ENCODE data around the gene RENBP.

RENBP gene

DNA sequence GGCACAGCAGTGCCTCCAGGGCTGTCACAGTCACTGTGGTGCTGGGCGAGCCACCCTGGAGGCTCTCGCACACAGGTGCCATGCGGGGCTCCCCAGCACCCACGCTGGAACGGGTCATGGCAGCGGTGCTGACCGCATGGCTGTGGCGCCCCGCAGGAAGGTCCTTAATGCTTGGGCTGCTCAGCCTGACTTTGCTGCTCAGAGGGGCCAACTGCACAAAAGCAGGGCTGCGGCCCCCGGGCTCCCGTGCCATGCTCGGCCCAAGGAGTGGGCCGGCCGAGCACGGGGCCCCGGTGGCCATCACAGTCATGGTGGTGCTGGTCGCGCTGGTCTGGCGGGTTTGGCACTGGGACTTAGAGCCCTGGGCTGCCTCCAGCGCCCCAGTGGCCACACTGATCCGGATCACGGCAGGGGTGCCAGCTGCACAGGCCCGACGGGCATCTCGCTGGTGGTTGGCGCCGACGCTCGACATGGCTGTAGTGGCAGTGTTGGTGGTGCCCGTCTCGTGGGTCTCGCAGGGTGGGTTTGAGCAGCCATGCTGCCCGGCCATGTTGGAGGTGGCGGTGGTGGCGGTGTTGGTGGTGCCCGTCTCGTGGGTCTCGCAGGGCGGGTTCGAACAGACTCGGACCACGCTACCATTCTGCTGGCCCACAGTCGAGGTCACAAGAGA is 10.2 kb upstream of the RENBP start:
- no peak for DNase-seq (ENCODE audit: low read depth in 2 of 3, low spot score in 2 of 3)

DNA sequence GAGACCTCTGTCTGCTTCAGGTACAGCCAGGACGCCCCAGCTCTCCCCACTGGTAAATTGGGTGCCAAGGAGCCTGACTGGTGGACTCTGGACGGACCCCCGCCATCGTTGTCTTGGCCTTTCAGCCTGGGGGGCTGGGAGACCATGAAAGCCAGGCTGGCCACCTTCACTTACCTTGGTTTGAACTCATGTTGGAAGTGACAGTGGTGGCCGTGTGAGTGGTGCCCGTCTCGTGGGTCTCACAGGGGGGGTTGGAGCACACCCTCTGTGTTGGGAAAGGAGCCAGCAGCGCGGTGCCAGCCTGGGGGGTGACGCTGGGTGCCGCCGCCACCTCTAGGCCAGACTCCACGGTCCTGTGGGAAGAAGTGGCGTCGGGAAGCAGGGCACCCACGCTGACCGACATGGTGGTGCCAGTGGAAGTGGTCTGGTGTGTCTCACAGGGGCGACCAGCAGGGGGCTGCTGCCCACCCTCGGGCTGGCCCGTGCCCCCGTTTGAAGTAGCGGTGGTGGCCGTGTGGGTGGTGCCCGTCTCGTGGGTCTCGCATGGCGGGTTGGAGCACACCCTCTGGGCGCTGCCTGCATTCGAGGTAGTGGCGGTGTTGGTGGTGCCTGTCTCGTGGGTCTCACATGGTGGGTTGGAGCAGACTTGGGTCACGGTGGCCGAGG is 9.6 kb upstream of the RENBP start:
- no peak for DNase-seq (ENCODE audit: low read depth in 2 of 3, low spot score in 2 of 3)

DNA sequence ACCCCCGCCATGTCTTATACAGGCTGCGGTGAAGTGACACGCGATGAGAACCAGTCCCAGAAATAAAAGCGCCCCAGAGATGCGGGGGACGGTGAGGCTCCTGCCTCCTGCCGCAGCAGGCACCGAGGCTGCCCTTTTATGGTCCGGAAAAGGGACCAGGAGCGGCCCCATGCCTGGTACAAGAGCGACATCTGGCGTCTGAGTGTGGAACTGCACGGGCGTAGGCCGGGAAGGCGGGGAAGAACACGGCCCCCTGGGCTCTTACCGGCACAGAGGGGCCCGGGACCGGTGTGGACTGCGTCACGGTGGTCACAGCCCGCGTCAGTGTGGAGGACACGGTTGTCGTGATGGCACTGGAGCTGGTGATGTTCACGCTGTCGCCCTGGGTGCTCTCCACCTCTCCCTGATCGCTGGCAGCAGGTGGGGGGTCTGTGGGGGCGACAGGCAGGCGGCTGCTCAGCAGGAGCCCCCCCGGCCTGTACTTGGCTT is 8.9 kb upstream of the RENBP start:
- DNase-seq (ENCODE audit: low read depth in 2 of 3, low spot score in 2 of 3): peak; percentile 57 to 91 (median 64)

DNA sequence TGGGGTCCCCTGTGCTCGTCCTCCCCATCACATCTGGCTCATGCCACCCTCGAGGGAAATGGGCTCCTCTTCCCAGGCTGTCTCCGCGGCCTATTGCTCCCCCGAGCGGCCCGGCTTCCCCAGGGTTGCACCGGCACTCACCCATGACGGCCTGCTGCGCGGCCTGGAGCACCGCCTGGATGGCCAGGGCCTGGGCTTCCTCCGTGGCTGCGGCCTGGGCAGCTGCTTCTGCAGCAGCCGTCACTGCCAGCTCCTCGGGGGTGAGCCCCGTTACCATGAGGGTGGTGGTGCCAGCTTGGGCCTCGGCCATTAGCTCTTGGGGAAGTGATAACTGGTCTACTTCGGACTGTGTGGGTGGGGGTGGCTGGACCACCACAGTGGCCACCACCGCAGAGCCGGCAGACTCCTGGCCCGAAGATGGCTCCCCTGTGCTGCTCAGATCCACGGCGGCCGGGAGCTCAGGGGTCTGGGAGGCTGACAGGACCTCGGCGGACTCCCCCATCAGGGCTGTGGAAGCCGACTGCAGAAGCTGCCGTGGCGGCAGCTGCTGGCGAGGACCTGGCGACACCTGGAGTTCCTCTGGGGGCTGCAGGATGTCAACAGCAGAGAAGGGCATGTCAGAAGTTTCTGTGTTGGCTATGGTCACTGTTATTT is 8.1 kb upstream of the RENBP start:
- DNase-seq (ENCODE audit: low read depth in 2 of 3, low spot score in 2 of 3): no peak

DNA sequence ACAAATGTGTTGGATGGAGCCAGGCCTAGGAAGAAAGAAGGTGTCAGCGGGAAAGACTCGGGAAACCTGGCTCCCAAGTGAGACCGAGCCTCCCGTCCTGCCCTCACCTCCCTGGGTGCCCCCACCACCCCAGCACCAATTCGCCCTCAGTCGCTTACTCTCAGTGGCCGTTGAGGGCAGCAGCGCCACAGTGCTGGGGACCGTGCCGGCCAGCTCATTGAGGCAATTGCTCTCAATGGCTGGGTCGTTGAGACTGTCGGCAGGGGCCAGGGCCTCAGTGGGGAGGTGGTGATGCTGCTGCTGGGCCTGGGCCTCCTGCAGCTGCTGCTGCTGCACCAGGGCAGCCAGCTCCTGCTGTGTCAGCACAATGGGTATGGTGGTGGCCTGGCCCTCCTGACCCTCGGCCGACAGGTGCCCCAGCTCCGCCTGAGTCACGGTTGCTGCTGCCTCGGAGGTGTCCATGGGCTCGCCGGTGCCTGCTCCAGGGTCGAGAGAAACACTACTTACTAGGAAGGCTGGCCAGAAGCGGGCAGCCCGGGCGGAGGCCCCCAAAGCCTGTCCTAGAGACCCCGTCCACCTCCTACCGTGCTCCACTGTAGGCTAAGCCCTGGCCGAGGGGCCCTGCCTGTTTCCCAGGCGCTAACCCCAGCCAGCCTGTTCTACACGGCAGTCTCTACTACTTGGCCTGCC is 7.4 kb upstream of the RENBP start:
- DNase-seq (ENCODE audit: low read depth in 2 of 3, low spot score in 2 of 3): no peak

DNA sequence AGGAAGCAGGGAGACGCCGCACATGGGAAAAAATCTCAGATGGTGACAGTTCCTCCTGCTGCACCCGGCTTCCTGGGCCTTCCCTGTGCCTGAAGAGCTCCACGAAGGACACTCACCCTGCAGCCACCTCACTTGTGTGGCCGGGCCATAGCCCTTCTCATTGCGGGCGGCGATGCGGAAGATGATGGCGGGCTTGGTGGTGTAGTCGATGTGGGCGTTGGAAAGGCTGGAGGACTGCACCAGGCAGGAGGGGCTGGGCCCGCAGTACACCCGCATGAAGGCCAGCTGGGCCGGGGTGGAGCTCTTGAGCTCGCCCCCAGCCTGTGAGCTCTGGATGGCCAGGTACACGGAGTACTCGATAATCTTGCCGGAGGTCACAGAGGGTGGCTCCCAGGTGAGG is 5.7 kb upstream of the RENBP start:
- DNase-seq (ENCODE audit: low read depth in 2 of 3, low spot score in 2 of 3): no peak

DNA sequence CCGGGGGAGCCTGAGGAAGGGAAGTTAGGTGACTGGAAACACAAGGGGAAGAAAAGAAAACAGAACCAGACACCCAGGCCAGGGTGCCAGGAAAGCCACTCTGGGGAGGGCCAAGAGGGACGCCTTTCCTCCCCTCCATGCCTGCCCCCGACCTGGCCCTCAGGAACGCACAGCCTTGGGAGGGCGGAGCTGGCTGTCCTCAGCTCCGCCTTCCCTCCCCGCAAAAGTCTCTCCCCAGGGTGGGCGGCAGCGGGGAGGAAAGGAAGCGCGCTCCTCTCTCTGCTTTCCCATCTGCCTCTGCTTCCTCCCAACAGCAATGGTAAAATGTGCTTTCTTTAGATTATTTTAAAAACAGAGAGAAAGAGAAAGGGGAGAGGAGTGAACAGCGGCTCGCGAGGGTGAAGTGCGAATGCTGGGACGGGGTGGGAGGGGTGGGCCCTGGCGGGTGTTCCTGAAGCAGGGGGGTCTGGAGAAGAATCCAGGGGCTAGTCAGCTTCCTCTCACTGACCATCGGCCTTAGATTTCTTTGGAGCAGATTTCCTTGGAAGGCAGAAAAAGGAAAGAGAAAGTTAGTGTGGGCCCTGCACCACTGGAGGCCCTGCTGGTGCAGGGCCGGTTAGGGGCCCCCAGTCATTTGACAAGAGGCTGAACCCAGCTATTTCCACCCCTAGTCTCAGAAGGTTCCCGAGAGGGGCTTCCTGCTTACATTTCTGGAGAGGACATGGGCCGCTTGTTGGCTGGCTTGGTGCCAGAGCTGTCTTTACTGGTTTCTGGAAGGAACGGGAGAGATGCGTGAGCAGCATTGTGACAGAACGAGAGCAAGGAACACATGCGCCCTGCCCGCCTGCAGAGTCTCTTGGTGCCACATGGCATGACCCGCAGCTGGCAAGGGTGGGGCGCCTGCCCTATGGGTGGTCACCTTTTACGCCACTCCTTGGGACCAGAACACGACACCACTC is 4.7 kb upstream of the RENBP start:
- DNase-seq (ENCODE audit: low read depth in 2 of 3, low spot score in 2 of 3): no peak

GRCh38 chrX:153948002-153948466 is 3.6 kb upstream of the RENBP start:
- DNase-seq (ENCODE audit: low read depth in 2 of 3, low spot score in 2 of 3): no peak

DNA sequence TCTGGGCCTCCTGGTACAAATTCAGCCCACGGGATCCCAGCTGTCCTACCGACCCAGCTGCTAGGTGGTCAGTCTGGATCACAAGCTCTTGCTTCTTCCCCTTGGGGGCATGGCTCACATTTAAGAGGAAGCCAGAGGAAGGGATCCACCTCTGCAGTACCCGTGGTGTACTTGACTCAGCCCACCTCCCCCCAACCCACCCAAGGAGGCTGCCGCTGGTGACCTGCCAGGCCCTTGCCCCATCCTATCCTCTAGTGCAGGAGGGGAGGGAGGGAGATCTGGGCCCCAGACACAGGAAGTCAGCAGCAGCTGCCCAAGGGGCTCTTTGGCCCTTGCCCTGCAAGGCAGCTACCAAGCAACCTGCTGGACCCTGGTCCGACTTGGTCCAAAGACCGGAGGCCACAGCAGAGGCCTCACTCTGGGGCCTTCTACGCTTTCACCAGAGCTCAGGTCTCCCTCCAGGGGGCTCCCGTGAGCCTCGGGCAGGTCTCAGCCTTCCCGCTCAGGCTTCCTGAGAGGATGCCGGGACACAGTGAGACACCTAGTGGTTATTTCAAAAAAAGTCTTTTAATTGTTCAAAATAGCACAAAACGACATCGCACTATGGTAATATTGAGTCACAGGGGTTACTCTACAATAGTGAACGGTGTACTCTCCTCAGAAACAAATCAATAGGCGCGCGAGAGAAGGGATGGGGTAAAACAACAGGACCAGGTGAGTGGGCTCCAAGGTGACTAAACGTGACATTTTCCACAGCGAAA is 2.7 kb upstream of the RENBP start:
- DNase-seq (ENCODE audit: low read depth in 2 of 3, low spot score in 2 of 3): peak in 1 of 3 experiments; percentile 61

DNA sequence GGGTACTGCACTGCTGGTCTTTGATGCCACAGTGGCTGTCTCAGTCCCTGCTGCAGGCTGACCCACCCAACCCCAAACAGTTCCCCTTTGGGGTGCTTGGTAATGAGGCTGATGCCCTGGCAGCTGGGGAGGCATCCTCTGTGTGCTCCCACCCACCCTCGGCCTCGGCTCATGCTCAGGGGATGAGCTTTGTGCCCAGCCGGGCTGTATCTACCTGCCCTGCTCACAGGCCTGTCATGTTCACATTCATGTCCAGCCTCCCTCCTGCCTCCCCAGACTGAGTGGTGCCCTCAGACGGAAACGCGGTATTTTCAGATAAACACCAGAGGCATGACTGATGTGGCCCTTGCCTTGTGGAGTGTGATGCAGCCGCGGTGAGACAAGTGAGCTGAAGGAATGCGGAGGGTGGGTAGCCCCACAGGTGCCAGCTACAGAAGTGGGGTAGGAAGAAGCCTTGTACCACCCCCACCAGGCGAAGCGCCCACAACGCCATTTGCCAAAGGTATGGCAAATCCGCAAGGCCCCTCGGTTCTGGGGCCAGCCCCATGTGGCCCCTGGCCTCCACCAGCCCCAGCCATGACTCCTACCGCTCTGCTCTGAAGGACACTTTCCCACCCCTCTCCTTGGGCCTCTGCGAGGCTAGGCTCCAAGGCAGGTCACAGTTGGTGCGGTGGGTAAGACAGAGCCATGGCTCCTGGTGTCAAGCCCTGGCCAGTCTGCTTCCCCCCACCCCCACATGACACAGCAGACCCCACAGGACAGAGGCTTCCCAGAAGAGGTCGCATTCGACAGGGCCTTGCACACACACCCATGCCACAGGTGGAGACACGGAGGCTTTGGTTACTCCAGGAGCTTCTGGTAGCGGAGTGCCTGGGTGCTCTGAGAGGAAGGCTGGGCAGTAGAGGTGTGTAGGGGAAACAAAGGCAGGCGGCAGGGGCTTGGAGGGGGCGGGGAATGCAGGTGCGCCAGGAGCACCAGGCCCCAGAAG is 1.8 kb upstream of the RENBP start:
- no peak for DNase-seq (ENCODE audit: low read depth in 2 of 3, low spot score in 2 of 3)

DNA sequence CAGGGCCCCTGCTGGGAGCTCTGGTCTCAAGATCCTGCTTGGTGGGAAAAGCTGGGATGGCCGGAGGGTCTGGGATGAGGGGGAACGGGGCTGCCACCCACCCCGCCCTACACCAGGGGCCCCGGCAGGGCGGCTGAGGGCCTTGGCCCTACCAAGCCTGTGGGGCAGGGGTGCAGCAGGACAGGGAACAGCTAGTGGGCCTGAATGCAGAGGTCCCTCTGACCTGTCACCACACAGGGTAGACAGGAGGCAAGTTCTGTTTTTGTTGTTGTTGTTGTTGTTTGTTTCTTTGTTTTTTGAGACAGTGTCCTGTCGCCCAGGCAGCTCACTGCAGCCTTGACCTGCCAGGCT is 332 bp upstream of the RENBP start:
- DNase-seq (ENCODE audit: low read depth in 2 of 3, low spot score in 2 of 3): no peak

- DNase-seq (ENCODE audit: low read depth in 2 of 3, low spot score in 2 of 3): no peak
These were observed 2.8 kb downstream of the RENBP start for GRCh38 chrX:153941336-153942252.

GRCh38 chrX:153939573-153939972 is 4.9 kb downstream of the RENBP start:
- no peak for DNase-seq (ENCODE audit: low read depth in 2 of 3, low spot score in 2 of 3)

DNA sequence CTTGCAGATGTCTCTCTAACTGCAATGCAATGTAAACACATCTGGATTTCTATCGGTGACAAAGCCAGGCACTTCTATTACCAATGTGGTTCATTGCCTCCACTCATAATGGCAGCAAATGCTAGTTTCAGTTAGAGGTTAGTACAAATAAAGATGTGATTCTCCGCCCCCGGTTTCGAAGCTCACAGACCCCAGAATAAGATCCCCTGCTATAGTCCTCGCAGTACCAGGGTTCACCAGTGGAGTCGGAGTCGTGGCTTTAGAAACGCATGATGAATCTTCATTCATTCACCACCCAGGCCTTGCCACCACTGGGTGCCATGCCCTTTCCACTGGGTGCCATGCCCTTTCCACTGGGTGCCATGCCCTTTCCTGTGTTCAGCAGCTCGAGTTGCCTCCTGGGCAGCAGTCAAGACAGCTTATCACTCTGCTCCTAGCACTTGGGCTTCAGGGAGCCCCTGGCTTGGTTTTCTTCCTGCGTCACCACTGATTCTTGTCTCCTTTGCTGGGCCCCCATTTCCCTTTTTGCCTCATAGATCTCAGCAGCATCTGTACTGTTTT is 6.1 kb downstream of the RENBP start:
- no peak for DNase-seq (ENCODE audit: low read depth in 2 of 3, low spot score in 2 of 3)

DNA sequence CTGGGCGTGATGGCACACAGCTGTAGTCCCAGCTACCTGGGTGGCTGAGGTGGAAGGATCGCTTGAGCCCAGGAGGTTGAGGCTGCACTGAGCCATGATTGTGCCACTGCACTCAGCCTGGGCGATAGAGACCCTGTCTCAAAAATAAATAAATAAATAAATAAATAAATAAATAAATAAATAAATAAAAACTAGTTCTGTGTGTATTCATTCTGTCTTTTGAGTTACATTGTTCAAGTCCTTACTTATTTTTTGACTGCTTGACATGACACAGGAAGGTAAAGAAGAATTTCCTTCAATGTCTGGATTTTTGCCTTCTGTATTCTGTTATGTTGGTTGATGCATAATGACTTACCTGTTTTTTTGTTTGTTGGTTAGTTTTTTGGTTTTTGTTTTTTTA is 7.4 kb downstream of the RENBP start:
- no peak for DNase-seq (ENCODE audit: low read depth in 2 of 3, low spot score in 2 of 3)

GRCh38 chrX:153935326-153935851 is 9.1 kb downstream of the RENBP start:
- DNase-seq (ENCODE audit: low read depth in 2 of 3, low spot score in 2 of 3): no peak

DNA sequence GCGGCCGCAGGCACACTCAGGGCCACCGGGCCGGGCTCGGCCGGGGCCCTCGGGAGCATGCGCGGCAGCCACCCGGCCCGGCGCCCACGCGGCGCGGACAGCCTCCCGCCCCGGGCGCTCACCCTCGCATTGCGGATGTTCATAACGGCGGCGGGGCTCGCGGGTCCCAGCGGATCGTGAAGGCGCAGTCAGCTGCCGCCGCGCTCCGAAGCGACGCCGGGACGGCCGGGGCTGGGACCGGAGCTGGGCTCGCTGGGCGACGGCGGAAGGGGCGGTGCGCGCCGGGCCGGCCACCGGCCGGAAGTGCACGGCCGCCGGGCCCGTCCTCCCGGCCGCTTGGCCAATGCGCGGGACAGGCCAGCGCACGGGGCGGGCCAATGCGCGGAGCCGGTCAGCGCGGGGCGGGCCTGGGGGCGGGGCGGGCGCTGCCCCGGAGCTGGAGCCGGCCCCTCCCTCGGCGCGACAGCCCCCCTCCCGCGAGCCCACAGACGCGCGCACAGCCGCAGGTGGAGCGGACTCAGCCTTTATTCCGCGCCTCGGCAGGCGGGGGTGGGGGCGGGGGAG is 9.6 kb downstream of the RENBP start, which contains the start of gene NAA10:
NAA10 (minus strand) TSS at position 276 of the 564 bp plus-strand sequence; CDS start at position 143, 133 bp downstream.
- DNase-seq (ENCODE audit: low read depth in 2 of 3, low spot score in 2 of 3): peak in 1 of 3 experiments; percentile 73

All from activated CD8-positive, alpha-beta memory T cell treated with anti-CD3 and anti-CD28 coated beads for 48 hours (primary cell).